Ishikawa (cell line): ENCODE results near the gene KRT24.

Source experiments
- CEBPB ChIP-seq: IDR thresholded peaks from 2 replicates; pipeline ENCODE4 v1.6.1; 2012
- CREB1 ChIP-seq: IDR thresholded peaks from 2 replicates; pipeline ENCODE4 v1.6.1; 2012; ENCODE audit warnings: low read depth
- EGR1 ChIP-seq: IDR thresholded peaks from 2 replicates; pipeline ENCODE4 v1.6.1; 2012
- EP300 ChIP-seq: IDR thresholded peaks from 2 replicates; pipeline ENCODE4 v1.6.1; 2012; ENCODE audit warnings: borderline replicate concordance
- FOXM1 ChIP-seq: IDR thresholded peaks from 2 replicates; pipeline ENCODE4 v1.6.1; 2012; ENCODE audit warnings: low read depth, borderline replicate concordance
- MAX ChIP-seq: IDR thresholded peaks from 2 replicates; pipeline ENCODE4 v1.6.1; 2012
- NFIC ChIP-seq: IDR thresholded peaks from 2 replicates; pipeline ENCODE4 v1.6.1; 2012
- RAD21 ChIP-seq: IDR thresholded peaks from 2 replicates; pipeline ENCODE4 v1.6.1; 2012; ENCODE audit warnings: low read depth
- REST ChIP-seq: IDR thresholded peaks from 2 replicates; pipeline ENCODE4 v1.6.1; 2012; ENCODE audit warnings: low read depth, mild to moderate bottlenecking
- TAF1 ChIP-seq: IDR thresholded peaks from 2 replicates; pipeline ENCODE4 v1.6.1; 2012; ENCODE audit warnings: low read depth, mild to moderate bottlenecking
- TCF12 ChIP-seq: IDR thresholded peaks from 2 replicates; pipeline ENCODE4 v1.6.1; 2012; ENCODE audit warnings: low read depth
- TEAD4 ChIP-seq: IDR thresholded peaks from 2 replicates; pipeline ENCODE4 v1.6.1; 2012
- USF1 ChIP-seq: IDR thresholded peaks from 2 replicates; pipeline ENCODE4 v1.6.1; 2012
- YY1 ChIP-seq: IDR thresholded peaks from 2 replicates; pipeline ENCODE4 v1.6.1; 2012; ENCODE audit warnings: low read depth
- ZBTB7A ChIP-seq: IDR thresholded peaks from 2 replicates; pipeline ENCODE4 v1.6.1; 2012; ENCODE audit warnings: low read depth

KRT24 gene

GRCh38 chr17:40672654-40673053 lies 30.9 kb downstream of the KRT24 start:
- no peak for TF ChIP-seq FOXM1
- no peak for TF ChIP-seq REST
- TF ChIP-seq YY1, result no peak
- no peak for TF ChIP-seq CREB1
- TF ChIP-seq ZBTB7A, result no peak
- TF ChIP-seq TCF12, result no peak
- TF ChIP-seq CEBPB, result no peak
- TF ChIP-seq USF1, result no peak
- TF ChIP-seq TAF1, result no peak
- no peak for TF ChIP-seq TEAD4
- no peak for TF ChIP-seq MAX
- TF ChIP-seq EP300, result no peak
- no peak for TF ChIP-seq NFIC
- no peak for TF ChIP-seq EGR1

- TF ChIP-seq MAX (no peak), REST (no peak), EP300 (no peak), FOXM1 (no peak), USF1 (no peak), ZBTB7A (no peak), NFIC (no peak), RAD21 (no peak), TCF12 (no peak), TEAD4 (no peak), EGR1 (no peak), YY1 (no peak), TAF1 (no peak)
Observed at GRCh38 chr17:40671282-40671681, 32.3 kb downstream of the KRT24 start.

GRCh38 chr17:40666331-40666730 lies 37.2 kb downstream of the KRT24 start:
- TF ChIP-seq REST, result no peak
- no peak for TF ChIP-seq CREB1
- no peak for TF ChIP-seq CEBPB
- no peak for TF ChIP-seq RAD21
- TF ChIP-seq EGR1, result no peak
- no peak for TF ChIP-seq ZBTB7A
- TF ChIP-seq YY1, result no peak
- no peak for TF ChIP-seq TAF1
- no peak for TF ChIP-seq USF1
- no peak for TF ChIP-seq TEAD4
- TF ChIP-seq NFIC, result no peak

GRCh38 chr17:40664582-40665333 lies 38.8 kb downstream of the KRT24 start, which contains the start of gene KRT222:
Gene KRT222 (minus strand): TSS chr17:40665177. CDS start chr17:40665099, 78 bp downstream.
- TF ChIP-seq ZBTB7A (no peak), REST (no peak), TCF12 (no peak), TAF1 (no peak), EP300 (no peak), CREB1 (no peak), USF1 (no peak), CEBPB (no peak), MAX (no peak), YY1 (no peak)
